Jurkat, Clone E6-1 (cell line): ENCODE data around the gene BLOC1S5.

Experiments
- DNase-seq: peaks from one replicate; pipeline ENCODE4 v3.0.0-alpha.2; 2011; ENCODE audit warnings: low read depth, low spot score
- H3K4me3 ChIP-seq: 2 replicates; pipeline ENCODE4 v1.5.1; 2011; ENCODE audit warnings: mild to moderate bottlenecking, low read length, control low read depth, moderate library complexity

BLOC1S5 gene

GRCh38 chr6:7971499-7971898, 92.7 kb downstream of the BLOC1S5 start:
- no peak overlapping the region for H3K4me3 ChIP-seq
- no peak for DNase-seq

DNA sequence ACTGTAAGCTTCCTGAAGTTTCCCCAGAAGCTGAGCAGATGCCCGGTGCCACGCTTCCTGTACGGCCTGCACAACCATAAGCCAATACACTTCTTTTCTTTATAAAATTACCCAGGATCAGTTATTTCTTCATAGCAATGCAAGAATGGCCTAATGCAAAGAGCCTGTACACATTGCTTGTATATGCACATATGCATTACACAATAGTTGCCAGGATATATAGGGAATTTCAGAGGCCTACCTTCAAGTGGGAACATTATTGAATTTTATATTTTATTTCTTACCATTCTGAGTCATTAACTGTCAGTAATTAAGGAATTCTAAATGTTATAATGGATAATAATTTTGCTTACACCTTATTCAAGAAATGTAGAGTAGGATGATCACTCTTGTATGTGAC, 93.6 kb downstream of the BLOC1S5 start:
- H3K4me3 ChIP-seq: no peak overlapping the region
- no peak for DNase-seq
